Peyer's patch (tissue), 4 donors: ENCODE measurements around the gene TOGARAM2.

ENCODE experiments used
- CTCF ChIP-seq, 6 experiments: fragments of 450-650 bp in 4 of 6; fragments of 200-600 bp in 2 of 6; sonication (generic) in 1 of 6; IDR thresholded peaks; one replicate each; pipeline ENCODE4 v1.5.1; 2017 to 2019; ENCODE audit warnings: antibody characterized with exemption in 6 of 6, mild to moderate bottlenecking in 3 of 6, moderate library complexity in 1 of 6
- POLR2A ChIP-seq, 2 donors: fragments of 450-650 bp; IDR thresholded peaks; one replicate each; pipeline ENCODE4 v1.5.1; 2017; ENCODE audit warnings: antibody characterized with exemption in 2 of 2, mild to moderate bottlenecking in 2 of 2, moderate library complexity in 2 of 2

DNA sequence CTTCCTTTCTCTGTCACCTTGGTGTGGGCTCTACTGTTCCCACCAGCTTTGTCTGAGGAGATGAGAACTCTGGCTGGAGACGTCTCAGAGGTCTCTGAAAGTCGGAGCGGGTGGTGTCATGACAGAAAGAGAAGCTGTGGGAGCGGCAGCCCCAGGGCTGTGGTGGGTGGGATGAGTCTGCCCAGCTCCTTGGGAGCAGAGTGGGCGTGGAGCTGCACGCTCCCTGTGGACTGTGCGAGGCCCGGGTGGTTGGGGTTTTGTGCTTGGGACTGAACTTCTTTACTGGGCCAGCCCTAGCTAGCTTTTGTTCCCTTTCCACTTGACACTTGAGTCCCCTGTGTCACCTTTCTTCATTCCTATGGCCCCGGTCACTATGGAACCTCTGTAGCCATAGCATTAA, 10.4 kb downstream of the TOGARAM2 start:
- TF ChIP-seq CTCF (IDR thresholded peaks at IDR 0.05), result no peak
- no peak for TF ChIP-seq POLR2A (IDR thresholded peaks at IDR 0.05)
